ENCODE measurements around the gene SSBP2. TPM values are rescaled to one million over a fixed set of nuclear protein-coding genes. Genes with fewer than 3 reads are reported as not detected.

Gene SSBP2
- total RNA-seq, 3 donors from 2014 or later, result 17.5 to 77.9 (median 20.9) TPM

GRCh38 chr5:81755320-81755719 lies 4.4 kb upstream of the SSBP2 start:
- peaks cover 7% of the 10 kb centered on the region for H3K4me1 ChIP-seq (ENCODE audit: low read depth)
- ATAC-seq, result no peak
- no peaks in the 10 kb centered on the region for H3K36me3 ChIP-seq (ENCODE audit: low read depth)
- no peaks in the 10 kb centered on the region for H3K9me3 ChIP-seq
- H3K4me3 ChIP-seq, result no peak overlapping the region
- peak in 1 of 3 donors; percentile 13 for DNase-seq
- intact Hi-C loops (cut with DNase I, micrococcal nuclease), result no loop called here
- TF ChIP-seq, protein P1, sequence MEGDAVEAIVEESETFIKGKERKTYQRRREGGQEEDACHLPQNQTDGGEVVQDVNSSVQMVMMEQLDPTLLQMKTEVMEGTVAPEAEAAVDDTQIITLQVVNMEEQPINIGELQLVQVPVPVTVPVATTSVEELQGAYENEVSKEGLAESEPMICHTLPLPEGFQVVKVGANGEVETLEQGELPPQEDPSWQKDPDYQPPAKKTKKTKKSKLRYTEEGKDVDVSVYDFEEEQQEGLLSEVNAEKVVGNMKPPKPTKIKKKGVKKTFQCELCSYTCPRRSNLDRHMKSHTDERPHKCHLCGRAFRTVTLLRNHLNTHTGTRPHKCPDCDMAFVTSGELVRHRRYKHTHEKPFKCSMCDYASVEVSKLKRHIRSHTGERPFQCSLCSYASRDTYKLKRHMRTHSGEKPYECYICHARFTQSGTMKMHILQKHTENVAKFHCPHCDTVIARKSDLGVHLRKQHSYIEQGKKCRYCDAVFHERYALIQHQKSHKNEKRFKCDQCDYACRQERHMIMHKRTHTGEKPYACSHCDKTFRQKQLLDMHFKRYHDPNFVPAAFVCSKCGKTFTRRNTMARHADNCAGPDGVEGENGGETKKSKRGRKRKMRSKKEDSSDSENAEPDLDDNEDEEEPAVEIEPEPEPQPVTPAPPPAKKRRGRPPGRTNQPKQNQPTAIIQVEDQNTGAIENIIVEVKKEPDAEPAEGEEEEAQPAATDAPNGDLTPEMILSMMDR (IDR thresholded peaks at IDR 0.05), result no peak

DNA sequence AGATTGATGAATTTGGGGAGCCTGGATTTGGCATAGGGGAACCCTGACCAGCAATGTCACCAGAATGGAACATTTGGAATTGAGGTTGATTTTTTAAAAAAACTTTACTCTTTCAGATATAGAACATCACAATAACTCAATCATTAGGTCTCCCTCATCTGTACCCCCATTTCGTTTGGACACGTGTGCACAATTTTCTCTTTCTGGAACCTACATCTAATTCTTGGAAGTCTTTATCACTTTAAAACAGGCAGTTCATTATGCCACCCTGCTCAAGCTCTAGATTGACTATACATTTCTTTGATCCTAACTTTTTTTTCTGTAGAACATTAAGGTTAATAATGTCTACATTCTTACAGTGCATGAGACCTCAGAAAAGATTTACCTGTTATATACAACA lies 3.7 kb upstream of the SSBP2 start:
- Histone ChIP-seq H3K4me1 (ENCODE audit: low read depth) (peaks cover 9% of the 10 kb centered on the region), H3K4me3 (no peak overlapping the region), H3K9me3 (no peaks in the 10 kb centered on the region), H3K36me3 (ENCODE audit: low read depth) (no peaks in the 10 kb centered on the region)
- DNase-seq (no peak), ATAC-seq (no peak)
- TF ChIP-seq, protein P1 (IDR thresholded peaks at IDR 0.05), result no peak
- intact Hi-C loops (cut with DNase I, micrococcal nuclease), result loop anchor here in 1 of 2 donors (5.0 kb wide), 1 partner anchor 98 kb away; no protein-coding TSS in a partner anchor

GRCh38 chr5:81753429-81753828 lies 2.5 kb upstream of the SSBP2 start:
- DNase-seq (no peak), ATAC-seq (no peak)
- no peaks in the 10 kb centered on the region for H3K36me3 ChIP-seq (ENCODE audit: low read depth)
- intact Hi-C loops (cut with DNase I, micrococcal nuclease), result loop anchor here in 1 of 2 donors (5.0 kb wide), 1 partner anchor 99 kb away; no protein-coding TSS in a partner anchor
- no peaks in the 10 kb centered on the region for H3K9me3 ChIP-seq
- peaks cover 11% of the 10 kb centered on the region for H3K4me1 ChIP-seq (ENCODE audit: low read depth)
- H3K4me3 ChIP-seq, result no peak overlapping the region
- TF ChIP-seq, protein P1 (IDR thresholded peaks at IDR 0.05), result no peak

- intact Hi-C loops (cut with DNase I, micrococcal nuclease), result loop anchor here in 1 of 2 donors (5.0 kb wide), 1 partner anchor 100 kb away; no protein-coding TSS in a partner anchor
- ATAC-seq (no peak), DNase-seq (no peak)
- H3K4me3 ChIP-seq, result no peak overlapping the region
- peaks cover 11% of the 10 kb centered on the region for H3K4me1 ChIP-seq (ENCODE audit: low read depth)
- no peaks in the 10 kb centered on the region for H3K9me3 ChIP-seq
- TF ChIP-seq, protein P1 (IDR thresholded peaks at IDR 0.05), result no peak
- H3K36me3 ChIP-seq (ENCODE audit: low read depth), result no peaks in the 10 kb centered on the region
Measured at GRCh38 chr5:81752644-81752963, 1.7 kb upstream of the SSBP2 start.

- no peaks in the 10 kb centered on the region for H3K9me3 ChIP-seq
- H3K4me3 ChIP-seq, result peak overlapping the region; percentile 51
- ATAC-seq (no peak), DNase-seq (peak in 1 of 3 donors; percentile 41)
- no peaks in the 10 kb centered on the region for H3K36me3 ChIP-seq (ENCODE audit: low read depth)
- H3K4me1 ChIP-seq (ENCODE audit: low read depth), result peaks cover 11% of the 10 kb centered on the region
- intact Hi-C loops (cut with DNase I, micrococcal nuclease), result loop anchor here (2.0 to 5.0 kb wide), 2 partner anchors 99 to 100 kb away; no protein-coding TSS in a partner anchor
- TF ChIP-seq, protein P1 (IDR thresholded peaks at IDR 0.05), result no peak
Measured at GRCh38 chr5:81751836-81752643, 1.1 kb upstream of the SSBP2 start.
